NCI-H345 (cell line): ENCODE data around the gene CACNA1C.

ENCODE experiments used
- DNase-seq: peaks from one replicate; lab custom pipeline; 2025; lab: John Stamatoyannopoulos, UW

Gene CACNA1C

DNA sequence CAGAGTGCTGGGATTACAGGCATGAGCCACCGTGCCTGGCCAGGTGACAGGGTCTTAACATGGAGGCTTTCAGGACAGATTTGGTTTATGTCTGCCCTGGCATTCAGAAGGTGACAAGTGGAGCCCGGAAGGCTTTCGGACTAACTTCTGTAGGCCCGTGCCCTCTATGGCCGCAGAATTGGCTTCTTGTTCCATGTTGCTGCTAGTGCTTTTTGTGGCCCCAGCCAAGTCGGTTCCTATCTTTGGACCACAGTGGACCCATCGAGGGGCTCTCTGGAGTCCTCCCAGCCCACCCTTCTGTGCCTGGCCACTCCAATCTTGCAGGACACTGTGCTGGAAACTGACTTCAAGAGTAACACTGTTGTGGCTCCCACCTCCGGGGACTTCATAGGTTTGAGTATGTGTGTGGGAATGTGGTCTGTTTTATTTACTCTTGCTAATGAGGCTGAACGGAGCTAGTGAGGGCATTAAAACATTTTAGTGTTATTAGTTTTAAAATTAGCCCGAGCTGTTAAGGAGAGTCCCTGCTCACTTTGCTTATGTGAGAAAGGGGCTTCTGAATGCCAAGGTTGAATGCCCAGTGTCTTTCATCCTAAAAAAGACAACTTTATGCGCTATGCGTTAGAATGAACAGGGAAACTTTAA lies 245.9 kb downstream of the CACNA1C start:
- no peak for DNase-seq

DNA sequence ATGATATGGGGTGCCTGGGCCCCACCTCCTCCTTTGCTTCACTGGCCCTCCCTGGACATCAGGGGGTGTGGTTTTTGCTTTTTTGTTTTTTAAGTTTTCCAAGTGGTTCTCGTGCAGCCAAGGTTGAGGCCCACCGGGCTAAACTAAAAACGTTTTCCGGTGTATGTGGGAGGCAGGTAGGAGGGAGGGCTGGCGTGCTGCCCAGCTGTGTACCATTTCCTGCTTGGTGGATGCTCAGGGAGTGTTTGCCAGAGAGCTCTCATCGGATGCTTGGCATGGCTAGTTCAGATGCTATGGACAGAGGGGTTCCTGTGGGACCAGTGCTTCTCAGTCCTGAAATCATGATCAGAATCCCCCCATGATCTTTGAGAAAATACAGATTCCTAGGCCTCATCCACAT lies 246.4 kb downstream of the CACNA1C start:
- peak; percentile 68 for DNase-seq

- no peak for DNase-seq
Observed at GRCh38 chr12:2300168-2300567, 247.4 kb downstream of the CACNA1C start.

DNA sequence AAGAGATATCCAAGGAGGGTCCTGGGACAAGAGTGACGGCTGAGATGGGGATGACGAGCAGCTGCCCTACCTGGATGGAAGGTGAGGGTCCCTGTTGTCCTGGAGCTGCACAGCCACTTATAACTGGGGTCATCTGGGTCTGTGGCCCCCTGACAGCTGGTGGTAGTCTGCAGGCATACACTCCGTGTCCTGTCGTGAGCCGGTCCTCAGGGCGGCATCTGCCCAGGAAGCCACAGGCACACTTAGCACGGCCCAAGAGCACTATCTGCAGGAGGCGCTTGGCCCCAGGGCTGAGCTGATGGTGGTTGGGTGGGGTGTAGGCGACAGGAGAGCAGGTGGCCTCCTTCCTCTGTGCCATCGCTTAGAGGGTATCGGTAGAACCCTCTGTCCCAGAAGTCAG lies 248.1 kb downstream of the CACNA1C start:
- DNase-seq: no peak

DNA sequence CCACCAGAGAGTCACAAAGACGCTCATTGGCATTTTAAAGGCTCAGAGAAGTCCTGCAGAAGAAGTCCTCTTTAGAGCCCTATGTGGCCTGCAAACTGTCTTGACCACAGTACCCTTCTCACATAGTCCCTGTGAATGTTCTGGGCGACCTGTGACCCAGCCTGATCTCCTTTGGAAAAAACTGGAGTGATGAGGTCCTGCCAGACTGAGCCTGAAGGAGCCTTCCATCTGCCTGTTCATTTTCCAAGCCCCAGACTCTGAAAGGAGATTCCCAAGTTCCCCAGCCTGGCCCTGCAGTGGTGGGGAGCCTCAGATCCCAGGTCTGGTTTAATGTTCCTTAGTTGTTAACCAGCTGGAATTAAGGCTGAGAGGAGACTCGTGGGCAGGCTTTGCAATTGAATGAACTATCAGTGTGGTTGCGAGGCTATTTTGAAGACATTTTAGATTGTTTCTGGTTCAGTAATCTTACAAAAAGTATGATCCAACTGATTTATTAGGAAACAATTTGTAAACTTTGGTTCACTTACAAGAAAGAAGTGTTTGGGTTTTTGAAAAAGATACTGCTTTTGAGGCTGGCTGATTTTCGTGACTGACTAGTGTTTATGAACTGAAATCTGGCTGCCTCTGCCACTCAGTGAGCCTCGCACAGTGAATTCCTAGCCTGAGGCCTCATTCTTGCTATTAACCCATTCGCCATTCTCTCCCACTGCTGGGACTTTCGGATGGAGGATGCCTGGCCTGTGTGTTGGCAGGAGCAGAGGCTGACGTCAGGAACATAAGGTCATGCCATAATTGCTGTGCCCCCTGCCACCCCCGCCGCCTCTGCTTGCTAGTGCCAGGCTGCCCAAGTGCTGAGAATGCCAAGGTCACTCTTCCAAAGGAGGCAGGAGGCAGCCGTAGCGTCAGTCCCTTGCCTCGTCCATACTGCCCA lies 249.0 kb downstream of the CACNA1C start:
- no peak for DNase-seq

- no peak for DNase-seq
Observed at GRCh38 chr12:2302711-2303580, 250.2 kb downstream of the CACNA1C start.

GRCh38 chr12:2304223-2304622 lies 251.4 kb downstream of the CACNA1C start:
- DNase-seq: no peak

DNA sequence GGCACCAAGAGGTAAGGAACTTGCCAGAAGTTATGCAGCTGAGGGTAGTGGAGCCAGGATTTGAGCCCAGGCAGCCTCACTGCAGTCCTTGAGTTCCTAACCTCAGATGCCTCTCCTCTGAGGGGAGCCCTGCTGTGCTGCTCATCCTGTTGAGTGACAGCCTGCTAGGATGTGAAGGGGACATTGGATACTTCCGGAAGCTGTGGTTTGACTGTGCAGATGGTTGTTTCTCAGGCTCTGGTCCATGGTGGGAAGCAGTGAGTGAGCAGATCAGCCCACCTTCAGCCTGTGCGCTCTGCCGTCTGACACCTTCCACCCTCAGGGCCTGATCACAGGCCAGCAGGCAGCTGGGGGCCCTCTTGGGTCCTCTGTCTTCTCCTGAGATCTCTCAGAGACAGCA lies 253.2 kb downstream of the CACNA1C start:
- DNase-seq: peak; percentile 61

GRCh38 chr12:2306735-2307134 lies 253.9 kb downstream of the CACNA1C start:
- DNase-seq: no peak

DNA sequence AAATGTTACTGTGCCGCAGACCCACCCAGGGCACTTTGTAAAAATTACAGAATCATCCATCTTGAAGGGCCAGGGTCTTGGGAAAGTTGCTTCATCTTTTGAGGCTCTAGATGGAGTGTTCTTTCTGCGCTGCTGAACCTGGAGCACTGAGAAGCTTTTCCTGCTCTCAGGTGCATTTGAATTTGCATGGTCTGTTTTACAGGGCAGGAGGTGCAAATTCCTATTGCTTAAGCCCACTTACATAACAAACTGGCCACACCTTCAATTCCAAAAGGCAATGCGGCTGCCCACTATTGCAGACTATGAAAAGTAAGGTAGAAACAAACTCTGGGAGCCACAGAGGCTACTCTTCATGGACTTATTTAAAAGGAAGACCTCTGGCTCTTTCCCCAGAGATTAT lies 254.8 kb downstream of the CACNA1C start:
- no peak for DNase-seq

DNA sequence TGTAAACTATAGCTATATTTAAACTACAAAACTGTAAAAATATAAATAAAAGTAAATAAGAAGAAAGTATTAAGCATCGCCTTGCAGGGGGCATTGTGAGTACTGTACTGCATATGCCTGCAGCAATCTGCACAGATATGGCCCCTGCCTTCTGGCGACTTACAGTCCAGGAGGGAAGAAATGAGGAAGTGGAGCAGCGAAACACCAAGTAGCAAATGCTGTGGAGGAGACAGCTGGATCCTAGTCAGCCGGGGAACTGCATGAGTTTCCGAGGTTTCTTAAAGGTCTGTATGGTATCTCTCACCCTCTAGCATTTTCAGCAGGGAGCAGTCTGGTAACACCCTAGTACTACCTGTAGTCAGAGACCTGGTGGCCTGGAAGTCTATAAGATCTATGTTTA lies 256.9 kb downstream of the CACNA1C start:
- no peak for DNase-seq

DNA sequence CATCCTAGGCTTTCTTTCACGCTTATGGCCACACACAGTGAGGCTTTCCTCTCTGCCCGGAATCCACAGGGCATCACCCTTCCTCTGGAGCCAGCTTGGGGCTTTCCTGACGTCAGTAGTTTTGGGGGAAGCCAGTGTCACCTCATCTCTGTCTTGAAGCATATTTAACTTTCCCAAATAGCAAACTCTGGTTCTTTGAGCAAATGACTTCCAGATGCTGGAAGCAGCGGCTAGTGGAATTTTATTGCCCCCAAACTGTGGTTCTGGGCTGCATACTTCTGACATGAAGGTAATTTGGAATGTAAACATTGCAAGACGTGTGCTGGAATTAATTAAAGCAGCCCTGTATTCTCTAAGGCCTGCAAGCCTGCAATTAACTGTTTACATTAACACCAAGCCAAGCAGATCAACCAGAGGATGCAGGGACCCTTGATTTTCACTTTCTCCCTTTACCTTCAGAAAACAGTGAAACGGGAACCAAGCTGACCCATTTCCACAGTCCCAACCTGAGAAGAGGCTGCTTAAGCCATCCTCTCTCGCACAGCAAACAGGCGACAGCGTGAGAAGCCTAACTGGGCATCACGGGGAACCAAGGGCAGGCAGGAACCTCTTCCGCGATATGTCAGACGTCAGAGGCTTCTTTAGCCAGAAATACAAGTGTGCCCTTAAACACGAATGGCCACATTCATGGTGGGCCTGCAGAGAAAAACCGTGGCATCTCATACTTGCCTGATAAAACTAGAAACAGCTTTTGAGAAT lies 258.4 kb downstream of the CACNA1C start:
- DNase-seq: no peak

GRCh38 chr12:2312175-2312574 lies 259.4 kb downstream of the CACNA1C start:
- DNase-seq: no peak

DNA sequence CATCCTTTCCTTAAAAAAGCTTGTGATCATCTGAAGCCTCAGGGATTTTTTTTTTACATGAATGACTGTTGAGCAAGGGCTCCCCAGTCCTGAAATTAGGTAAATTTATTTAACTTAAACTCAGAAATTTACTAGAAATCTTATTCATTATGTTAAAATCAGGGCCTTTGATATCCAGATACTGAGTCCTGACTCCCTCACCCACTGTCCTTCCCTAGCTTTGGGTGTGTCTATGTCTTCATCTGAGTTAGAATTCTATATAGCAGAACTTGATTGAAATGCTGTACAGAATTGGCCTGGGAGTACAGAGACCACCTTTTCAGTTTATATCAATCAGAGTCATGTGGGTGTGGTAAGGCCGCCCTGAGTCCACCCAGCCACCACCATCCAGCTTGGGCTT lies 260.0 kb downstream of the CACNA1C start:
- no peak for DNase-seq

DNA sequence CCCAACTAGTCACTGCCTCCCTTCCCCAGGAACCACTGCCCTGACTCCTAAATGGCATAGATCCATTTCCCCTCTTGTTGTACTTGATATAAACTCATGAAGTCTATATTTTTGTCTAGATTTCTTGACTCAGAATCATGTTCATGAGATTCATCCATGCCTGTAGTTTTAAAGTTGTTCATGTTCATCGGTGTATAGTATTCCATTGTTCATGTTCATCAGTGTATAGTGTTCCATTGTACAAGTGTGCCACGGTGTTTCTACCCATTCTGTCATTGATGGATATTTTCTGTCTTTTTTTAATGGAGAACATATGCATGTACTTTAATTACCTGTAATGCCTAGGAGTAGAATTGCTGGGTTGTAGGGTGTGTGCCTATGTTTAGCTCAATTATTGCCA lies 261.7 kb downstream of the CACNA1C start:
- DNase-seq: no peak

DNA sequence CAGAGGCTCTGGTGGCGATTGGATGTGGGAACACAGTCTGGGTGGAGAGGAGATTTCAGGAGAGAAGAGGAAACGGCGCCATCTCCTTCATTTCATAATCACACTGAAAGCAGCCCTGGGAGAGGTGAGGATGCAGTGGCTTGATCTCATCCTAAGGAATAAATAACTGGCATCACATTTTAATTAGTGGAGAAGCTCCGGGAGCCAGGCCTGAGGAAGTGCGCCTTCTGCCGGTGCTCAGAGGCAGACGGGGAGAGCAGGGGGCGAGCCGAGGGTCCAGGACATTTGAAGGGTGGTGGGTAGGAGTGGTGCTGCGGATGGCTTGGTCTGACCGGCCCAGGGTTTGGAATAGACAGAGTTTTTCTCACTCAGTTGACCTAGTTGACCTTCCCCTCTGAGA lies 265.0 kb downstream of the CACNA1C start:
- DNase-seq: no peak

GRCh38 chr12:2318286-2318685 lies 265.5 kb downstream of the CACNA1C start:
- no peak for DNase-seq

GRCh38 chr12:2319136-2319535 lies 266.3 kb downstream of the CACNA1C start:
- no peak for DNase-seq

GRCh38 chr12:2319737-2320506 lies 267.1 kb downstream of the CACNA1C start:
- DNase-seq: no peak

DNA sequence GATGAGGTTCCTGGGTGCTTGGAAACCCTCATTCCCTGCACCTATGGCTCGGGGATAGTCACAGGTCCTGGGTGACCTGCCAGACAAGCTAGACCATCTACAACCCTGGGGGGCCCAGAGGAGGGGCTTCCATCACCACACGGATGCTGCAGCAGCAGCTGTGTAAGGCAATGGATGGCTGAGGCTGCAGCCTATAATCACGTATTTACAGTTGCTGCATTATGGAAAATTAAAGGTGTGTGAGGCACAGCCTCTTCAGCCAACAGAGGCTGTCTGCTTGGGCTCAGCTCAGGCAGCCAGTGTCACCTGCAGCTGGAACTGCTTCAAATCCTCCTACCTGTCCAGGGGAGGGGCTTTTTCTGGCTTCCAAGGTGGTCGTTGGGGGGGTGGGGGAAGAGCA lies 268.1 kb downstream of the CACNA1C start:
- DNase-seq: peak; percentile 73

- DNase-seq: peak; percentile 94
Observed at GRCh38 chr12:2322554-2323120, 269.9 kb downstream of the CACNA1C start.
